ENCODE measurements around the gene TSPAN2.

TSPAN2 gene

GRCh38 chr1:115115521-115116161 lies 26.3 kb upstream of the TSPAN2 start:
- H3K4me3 ChIP-seq (ENCODE audit: low read length) = no peak overlapping the region
- TF ChIP-seq, protein P1, sequence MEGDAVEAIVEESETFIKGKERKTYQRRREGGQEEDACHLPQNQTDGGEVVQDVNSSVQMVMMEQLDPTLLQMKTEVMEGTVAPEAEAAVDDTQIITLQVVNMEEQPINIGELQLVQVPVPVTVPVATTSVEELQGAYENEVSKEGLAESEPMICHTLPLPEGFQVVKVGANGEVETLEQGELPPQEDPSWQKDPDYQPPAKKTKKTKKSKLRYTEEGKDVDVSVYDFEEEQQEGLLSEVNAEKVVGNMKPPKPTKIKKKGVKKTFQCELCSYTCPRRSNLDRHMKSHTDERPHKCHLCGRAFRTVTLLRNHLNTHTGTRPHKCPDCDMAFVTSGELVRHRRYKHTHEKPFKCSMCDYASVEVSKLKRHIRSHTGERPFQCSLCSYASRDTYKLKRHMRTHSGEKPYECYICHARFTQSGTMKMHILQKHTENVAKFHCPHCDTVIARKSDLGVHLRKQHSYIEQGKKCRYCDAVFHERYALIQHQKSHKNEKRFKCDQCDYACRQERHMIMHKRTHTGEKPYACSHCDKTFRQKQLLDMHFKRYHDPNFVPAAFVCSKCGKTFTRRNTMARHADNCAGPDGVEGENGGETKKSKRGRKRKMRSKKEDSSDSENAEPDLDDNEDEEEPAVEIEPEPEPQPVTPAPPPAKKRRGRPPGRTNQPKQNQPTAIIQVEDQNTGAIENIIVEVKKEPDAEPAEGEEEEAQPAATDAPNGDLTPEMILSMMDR (IDR thresholded peaks at IDR 0.05; ENCODE audit: insufficient read depth, low read depth, low read length, missing control alignments) = no peak
- DNase-seq (ENCODE audit: low read depth) = peak; percentile 73

GRCh38 chr1:115114308-115114707 lies 25.0 kb upstream of the TSPAN2 start:
- peak; percentile 32 for DNase-seq (ENCODE audit: low read depth)
- no peak overlapping the region for H3K4me3 ChIP-seq (ENCODE audit: low read length)
- TF ChIP-seq, protein P1 (IDR thresholded peaks at IDR 0.05; ENCODE audit: insufficient read depth, low read depth, low read length, missing control alignments) = no peak

DNA sequence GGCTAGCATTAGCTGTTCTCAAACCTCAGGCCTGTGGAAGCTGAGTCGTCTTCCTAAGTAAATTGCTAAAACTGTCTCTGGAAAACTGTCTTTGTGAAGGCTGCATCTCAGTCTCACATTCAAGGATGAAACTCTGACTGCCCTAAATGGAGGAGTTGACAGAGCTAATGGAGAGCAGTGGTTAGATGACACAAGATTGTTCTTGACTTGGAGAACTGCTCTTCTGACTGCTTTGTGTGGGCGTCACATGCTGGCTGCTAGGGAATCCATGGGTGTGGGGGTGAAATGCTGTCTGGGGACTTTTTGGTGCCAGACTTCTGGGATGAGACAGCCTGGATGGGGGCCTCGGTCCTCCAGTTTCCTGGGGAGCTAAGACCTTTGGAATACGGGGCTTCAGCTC lies 24.5 kb upstream of the TSPAN2 start:
- no peak overlapping the region for H3K4me3 ChIP-seq (ENCODE audit: low read length)
- TF ChIP-seq, protein P1 (IDR thresholded peaks at IDR 0.05; ENCODE audit: insufficient read depth, low read depth, low read length, missing control alignments) = no peak
- peak; percentile 25 for DNase-seq (ENCODE audit: low read depth)

DNA sequence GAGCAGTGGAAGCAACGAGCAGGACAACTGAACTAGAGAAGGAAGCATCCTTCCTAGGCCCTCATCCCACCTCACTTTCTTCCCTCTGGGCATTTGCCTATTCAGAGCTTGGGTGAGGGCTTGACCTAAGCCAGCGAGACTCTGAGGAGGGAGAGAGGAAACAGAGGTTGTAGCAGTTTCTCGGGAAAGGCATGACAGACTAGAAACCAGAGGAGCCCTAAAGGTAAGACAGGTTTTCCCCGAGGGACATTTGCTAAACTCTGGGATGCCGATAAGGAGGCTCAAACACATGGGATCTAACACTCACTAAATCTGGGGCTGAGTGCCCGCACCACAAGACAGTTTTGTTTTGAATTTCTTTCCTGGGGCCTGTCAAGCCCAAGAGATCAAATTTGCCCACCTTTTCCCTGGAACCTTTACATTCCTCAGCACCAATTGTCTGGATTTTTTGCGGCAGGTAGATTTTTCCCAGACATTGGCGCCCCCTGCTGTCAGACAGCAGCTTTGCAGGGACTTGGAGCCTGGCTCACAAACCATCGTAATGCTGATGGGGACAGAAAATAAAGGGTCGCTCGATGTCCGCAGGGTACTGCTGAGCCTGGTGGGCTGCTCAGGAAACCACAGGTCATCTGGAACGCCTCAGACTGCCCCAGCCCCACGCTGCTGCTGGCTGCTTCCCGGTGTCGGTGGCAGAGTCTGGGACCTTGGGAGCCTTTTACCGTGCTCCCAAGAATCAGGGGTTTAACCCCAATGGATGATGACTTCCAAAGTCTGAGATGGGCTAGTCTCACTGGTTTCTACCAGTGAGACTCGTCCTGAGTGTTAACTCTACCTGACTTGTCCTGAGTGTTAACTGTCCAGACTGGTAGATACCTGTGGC lies 23.4 kb upstream of the TSPAN2 start:
- DNase-seq (ENCODE audit: low read depth) = peak; percentile 40
- TF ChIP-seq, protein P1 (IDR thresholded peaks at IDR 0.05; ENCODE audit: insufficient read depth, low read depth, low read length, missing control alignments) = peak; percentile 90
- H3K4me3 ChIP-seq (ENCODE audit: low read length) = no peak overlapping the region

- TF ChIP-seq, protein P1 (IDR thresholded peaks at IDR 0.05; ENCODE audit: insufficient read depth, low read depth, low read length, missing control alignments) = no peak
- H3K4me3 ChIP-seq (ENCODE audit: low read length) = no peak overlapping the region
- peak; percentile 37 for DNase-seq (ENCODE audit: low read depth)
Observed at GRCh38 chr1:115107516-115108260, 18.4 kb upstream of the TSPAN2 start.

DNA sequence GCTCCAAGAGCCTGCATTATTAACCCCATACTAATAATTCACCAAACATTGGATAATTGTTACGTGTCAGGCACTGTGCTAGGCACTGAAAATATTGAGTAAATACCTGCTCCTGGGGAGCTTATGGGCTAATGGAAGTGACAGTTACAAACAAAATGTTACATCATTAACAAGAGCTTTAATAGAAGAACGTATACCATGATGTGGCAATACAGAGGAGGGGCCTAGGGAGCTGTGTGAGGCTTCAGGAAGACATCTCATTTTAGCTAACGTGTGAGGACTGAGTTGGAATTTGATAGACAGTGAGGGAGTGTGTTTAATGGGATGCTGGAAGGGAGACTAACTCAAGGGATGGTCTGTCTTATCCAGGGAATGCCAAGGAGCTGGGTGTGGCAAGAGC lies 16.5 kb upstream of the TSPAN2 start:
- H3K4me3 ChIP-seq (ENCODE audit: low read length) = no peak overlapping the region
- TF ChIP-seq, protein P1 (IDR thresholded peaks at IDR 0.05; ENCODE audit: insufficient read depth, low read depth, low read length, missing control alignments) = no peak
- no peak for DNase-seq (ENCODE audit: low read depth)
